HG03469 (cell line): ENCODE data around the gene DNM2.
"Not testable (repeated sequence)": the region's sequence is repeated elsewhere in the genome, so short reads cannot be mapped to it uniquely, and the experiment has no call there.

Experiments
- ATAC-seq: cut with Tn5 transposase; IDR thresholded peaks from one replicate; pipeline ENCODE4 v1.9.1; 2021; ENCODE audit warnings: mild to moderate bottlenecking, moderate library complexity, moderate number of reproducible peaks; ENCODE audit not compliant: unreplicated experiment

Gene DNM2

GRCh38 chr19:10856899-10857298, 139.0 kb downstream of the DNM2 start:
- not testable (repeated sequence) for ATAC-seq

GRCh38 chr19:10858204-10858828, 140.4 kb downstream of the DNM2 start:
- no peak for ATAC-seq

- no peak for ATAC-seq
Measured at GRCh38 chr19:10861103-10861651, 143.3 kb downstream of the DNM2 start.

GRCh38 chr19:10862561-10863106, 144.8 kb downstream of the DNM2 start:
- no peak for ATAC-seq

- no peak for ATAC-seq
Measured at GRCh38 chr19:10863107-10863717, 145.3 kb downstream of the DNM2 start.

GRCh38 chr19:10864538-10864899, 146.6 kb downstream of the DNM2 start:
- ATAC-seq = no peak

- no peak for ATAC-seq
Measured at GRCh38 chr19:10866495-10866894, 148.6 kb downstream of the DNM2 start.

- no peak for ATAC-seq
Measured at GRCh38 chr19:10868872-10869547, 151.1 kb downstream of the DNM2 start.

GRCh38 chr19:10869872-10870311, 152.0 kb downstream of the DNM2 start:
- not testable (repeated sequence) for ATAC-seq

- ATAC-seq = no peak
Measured at GRCh38 chr19:10870501-10870954, 152.6 kb downstream of the DNM2 start.

GRCh38 chr19:10870955-10871603, 153.2 kb downstream of the DNM2 start, which contains the start of gene CARM1:
Gene CARM1, plus strand, starts transcription at chr19:10871553. Its CDS starts 150 bp downstream, at chr19:10871703.
- peak; percentile 54 for ATAC-seq

- ATAC-seq = peak; percentile 2
Measured at GRCh38 chr19:10871711-10872545, 154.0 kb downstream of the DNM2 start.

GRCh38 chr19:10872546-10873107, 154.7 kb downstream of the DNM2 start:
- no peak for ATAC-seq

- ATAC-seq = no peak
Measured at GRCh38 chr19:10874024-10874423, 156.1 kb downstream of the DNM2 start.

- no peak for ATAC-seq
Measured at GRCh38 chr19:10876459-10877240, 158.8 kb downstream of the DNM2 start.

GRCh38 chr19:10877608-10878007, 159.7 kb downstream of the DNM2 start:
- not testable (repeated sequence) for ATAC-seq

GRCh38 chr19:10878253-10878652, 160.4 kb downstream of the DNM2 start:
- ATAC-seq = no peak
